HG02970 (cell line): Measurements from ENCODE around the gene SIK3.

Experiments used
- ATAC-seq: cut with Tn5 transposase; IDR thresholded peaks from one replicate; pipeline ENCODE4 v1.9.1; 2021; ENCODE audit warnings: mild to moderate bottlenecking, moderate library complexity, moderate number of reproducible peaks; ENCODE audit not compliant: unreplicated experiment, low FRiP score

Gene SIK3

DNA sequence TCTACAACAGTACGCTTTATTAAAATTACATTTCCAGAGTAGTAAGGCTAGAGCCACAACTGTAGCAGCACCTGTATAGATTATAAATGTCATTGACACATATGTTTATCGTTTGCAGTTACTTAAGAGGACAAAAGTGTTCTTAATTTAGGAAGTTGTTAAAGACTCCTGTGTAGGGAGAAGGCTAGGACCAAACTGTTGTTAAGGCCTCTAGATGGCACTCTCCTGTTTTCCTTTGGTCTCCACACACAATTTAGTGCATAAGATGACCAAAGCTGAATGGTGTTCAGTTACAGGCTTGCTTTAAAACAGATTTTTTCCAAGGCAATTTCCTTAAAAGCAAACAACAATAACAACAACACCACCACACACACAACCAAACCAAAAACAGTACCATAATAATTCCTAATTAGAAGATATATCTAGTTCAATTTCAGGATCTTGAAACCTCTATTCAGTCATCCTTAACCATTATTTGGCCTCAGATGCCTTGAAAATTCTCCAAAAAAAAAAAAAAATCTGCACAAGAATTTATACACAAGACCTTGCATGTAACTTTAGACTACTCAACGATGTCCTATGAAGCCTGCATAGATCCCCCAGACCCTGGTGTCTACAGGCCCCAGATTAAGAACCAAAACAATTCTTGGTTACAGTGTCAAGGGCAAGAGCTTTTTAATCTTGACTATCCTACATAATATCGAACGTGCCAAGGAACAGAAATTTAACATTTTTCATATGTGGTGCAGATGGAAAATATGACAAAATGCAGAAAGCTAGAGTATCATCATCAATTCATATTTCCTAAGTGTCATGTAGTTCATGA is 218.2 kb downstream of the SIK3 start:
- no peak for ATAC-seq

DNA sequence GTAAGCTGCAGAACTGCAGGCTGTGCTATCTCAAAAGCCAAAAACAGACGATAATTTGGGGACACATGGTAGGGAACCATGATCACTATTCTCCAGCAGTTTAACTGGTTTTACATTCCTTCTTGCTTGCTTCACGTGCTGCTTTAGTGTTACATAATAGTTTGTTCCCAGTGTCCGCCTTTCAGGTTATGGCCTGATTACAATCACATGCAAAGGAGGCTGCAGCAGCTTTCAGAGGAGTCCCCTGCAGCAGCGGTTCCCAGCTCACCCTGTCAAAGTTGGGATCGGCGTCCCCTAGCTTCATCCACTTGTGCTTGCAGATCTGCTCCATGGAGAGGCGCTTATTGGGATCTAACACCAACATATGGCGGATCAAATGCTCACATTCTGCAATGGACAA is 221.6 kb downstream of the SIK3 start:
- no peak for ATAC-seq

DNA sequence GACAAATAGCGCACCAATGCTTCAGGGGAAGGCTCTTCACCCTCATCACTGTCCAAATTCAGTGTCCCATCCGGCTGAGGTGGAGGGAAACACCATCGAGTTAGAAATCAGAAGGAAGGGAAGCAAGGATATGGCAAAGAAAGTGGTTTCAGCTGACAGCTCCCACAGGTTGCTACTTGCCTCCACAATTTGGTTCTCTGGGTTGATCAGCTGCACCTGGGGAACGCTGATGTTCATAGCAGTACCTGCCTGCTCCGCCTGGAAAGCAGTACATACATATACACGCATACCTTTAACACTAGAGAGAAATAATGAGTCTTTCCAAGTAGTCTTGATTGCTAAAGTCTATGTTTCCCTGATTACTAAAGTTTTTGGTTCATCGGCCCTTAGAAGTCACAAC is 223.0 kb downstream of the SIK3 start:
- ATAC-seq, result no peak

DNA sequence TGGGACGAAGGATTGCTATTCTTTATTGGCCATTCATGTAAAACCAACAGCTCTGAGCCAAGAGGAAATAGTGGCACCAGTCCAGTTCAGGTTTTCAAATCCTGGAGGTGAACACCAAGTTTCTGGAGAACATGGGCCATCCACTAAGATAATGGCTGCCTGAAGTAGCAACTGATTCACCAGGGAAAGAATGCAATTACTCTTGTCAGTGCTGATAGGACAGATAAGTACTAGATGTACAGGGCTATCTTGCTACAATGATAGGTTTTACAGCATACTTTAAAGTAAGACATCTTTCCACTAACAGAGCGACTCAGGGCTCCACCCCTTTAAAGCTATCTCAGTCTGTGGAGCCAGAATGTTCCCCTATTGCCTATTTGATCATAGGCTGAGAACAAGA is 224.0 kb downstream of the SIK3 start:
- ATAC-seq, result no peak

DNA sequence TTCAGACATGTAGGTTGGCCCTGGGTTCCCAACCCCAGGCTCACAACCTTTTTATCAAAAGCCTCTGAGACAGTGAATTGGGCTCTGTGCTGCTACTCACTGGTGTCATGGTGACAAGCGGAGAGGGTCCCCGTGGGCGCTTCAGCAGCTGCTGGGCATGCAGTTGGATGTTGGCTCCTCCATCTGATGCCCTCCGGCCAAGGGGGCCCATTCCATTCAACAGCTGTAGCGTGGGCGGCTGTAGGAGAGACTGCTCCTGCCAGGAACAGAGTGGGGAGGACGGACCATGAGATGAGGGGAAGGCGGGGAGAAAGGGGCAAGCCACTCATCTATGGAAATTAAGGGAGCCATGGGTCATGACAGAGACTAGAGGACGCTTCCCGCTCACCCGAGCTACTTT is 224.8 kb downstream of the SIK3 start:
- no peak for ATAC-seq

DNA sequence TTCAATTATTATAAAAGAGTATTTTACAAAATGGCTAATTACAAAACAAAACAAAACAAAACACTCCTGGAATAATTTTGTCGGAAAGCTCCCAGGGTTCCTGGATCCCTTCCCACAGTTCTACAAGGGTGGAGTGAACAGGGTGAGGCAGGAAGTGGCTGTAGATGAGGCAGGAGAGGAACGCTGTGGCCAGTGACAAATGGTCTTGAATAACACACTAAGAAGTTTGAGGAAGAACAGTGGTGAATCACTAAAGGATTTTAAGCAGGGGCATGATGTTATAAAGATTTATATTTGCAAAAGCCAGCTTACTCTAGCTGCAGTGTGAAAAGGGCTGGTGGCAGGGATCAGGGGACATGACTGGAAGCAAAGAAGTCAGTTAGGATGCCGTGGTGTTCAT is 227.0 kb downstream of the SIK3 start:
- ATAC-seq, result no peak

DNA sequence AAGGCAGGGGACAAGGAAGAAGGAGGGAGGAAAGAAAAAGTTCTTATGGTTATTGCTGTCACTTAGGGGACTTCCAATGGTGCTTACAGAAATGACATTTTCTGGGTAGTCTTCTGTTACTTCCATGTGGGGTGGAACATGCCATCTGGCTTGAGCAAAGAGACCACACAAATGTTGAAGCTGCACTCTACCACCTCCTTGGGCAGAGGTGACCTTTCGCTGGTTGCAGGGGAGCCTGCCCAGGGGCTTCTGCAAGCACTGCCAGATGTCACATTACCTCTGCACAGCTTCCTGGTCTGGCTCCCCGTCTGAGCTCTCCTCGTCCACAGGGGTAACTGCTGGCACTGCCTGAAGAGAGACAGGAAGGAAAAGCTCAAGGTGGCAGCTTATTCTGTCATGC is 228.2 kb downstream of the SIK3 start:
- ATAC-seq, result no peak

DNA sequence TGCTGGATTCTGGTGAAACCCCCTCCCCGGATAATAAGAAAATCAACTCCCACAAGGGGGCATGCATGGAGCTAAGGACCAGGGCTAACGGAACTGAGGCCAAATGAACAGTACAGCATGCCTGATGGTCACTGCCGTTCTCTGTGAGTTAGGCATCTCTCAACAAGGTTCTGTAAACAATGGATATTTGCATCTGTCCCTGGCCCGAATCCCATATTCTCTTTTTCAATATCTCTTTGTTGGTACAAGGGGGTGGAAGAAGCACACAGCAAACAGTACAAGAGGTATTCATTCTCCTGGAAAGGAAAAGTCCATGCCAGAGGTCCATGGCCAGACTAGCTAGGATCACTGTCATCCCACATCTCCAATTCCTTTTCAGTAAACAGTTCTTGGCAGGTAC is 228.6 kb downstream of the SIK3 start:
- ATAC-seq, result no peak

DNA sequence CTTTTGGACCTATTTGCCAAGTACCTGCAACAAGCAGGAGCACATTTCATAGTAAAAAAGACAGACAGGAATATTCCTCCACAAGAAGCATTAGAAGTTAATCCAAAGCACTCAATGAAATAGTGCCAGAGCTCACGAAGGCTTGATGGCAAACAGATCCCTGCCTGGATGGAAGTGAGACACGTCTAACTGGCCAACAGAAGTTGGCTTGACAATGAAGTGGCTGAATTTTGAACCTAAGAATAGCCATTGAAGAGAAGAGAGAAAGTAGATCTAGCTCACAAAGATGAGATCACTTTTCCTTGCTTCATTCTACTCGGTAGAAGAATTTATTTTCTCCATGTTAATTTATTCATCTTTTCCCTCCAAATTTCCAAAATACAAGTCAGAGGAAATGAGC is 230.2 kb downstream of the SIK3 start:
- ATAC-seq, result no peak

DNA sequence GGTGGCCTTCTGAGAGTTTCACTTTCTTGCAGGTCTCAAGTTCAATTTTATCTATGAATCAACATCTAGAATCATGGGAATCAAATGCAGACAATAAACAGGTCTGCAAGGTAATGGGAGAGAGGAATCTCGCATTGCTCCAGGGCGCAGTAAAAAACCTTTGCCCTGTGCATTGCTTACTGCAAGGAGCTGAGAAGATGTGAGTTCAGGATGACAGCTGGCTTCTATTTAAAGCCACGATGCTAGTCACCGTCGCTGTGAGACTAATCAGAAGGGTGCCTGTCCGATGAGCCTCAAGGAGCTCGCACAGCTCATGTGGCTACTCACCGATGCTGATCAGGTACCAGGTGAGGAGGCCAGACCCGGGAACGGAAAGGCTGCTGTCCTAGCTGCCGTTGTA is 230.6 kb downstream of the SIK3 start:
- ATAC-seq, result no peak

DNA sequence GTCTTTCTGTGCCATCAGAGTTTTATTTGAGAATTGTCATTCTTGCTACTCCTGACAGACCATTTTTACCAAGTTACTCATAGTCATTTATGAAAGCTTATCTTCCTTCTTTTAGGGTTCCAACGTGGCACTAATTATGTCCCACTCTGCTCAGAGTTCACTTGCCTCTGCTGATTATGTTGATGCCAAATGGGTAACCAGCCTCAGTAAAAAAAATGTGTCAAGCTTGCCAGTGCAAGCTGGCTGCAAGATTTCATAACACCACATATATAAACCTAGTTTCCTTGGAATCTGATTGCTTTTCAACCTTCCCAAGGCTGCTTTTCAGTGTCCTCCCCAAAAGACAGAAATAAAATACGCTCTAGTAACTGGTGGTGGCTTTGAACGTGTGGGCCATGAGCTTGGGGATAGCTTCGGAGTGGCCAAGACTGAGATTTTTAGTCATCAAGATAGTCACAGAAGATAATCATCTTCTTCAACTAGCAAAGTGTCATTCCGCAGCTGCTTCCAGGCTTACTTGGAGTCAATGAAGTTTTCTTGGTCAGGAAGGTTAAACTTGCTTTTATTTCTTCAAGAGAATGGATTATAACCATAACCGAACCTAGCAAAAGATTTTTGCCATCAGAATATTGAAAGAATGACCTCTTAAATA is 231.3 kb downstream of the SIK3 start:
- no peak for ATAC-seq

DNA sequence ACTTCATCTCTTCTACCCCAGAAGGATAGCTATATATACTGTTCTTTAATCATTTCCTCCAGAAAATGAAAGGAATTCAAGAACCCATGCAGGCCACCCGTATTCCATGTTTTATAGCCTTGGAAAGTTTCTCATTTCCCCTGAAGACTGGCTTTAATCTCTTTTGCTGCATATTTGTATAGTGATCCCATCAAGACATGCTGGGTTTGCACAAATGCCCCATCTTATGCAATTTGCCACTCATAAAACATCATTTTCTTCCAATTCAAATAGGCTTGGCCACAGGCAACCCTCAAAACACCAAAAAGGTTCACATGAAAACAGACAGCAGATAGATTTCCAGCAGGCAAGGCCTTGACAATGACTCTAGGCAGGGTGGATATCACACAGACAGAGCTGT is 232.5 kb downstream of the SIK3 start:
- ATAC-seq, result no peak

DNA sequence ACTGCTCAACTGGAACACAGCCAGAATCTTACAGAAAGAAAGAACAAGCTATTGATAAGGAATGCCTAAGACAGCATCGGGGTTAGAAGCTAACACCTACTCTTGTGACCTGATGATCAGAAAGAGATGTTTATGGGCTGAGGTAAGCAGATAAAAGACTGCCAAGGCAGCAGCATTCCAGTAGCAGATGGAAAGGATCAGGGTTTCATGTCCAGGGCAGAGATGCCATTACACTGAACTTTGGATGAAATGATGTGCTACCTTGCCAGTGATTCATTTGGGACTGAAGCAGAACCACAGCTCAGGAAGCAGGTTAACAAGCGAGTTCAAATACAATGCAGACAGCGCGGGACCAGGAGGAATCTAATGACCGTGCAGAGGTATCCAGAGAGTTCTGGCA is 233.7 kb downstream of the SIK3 start:
- no peak for ATAC-seq

DNA sequence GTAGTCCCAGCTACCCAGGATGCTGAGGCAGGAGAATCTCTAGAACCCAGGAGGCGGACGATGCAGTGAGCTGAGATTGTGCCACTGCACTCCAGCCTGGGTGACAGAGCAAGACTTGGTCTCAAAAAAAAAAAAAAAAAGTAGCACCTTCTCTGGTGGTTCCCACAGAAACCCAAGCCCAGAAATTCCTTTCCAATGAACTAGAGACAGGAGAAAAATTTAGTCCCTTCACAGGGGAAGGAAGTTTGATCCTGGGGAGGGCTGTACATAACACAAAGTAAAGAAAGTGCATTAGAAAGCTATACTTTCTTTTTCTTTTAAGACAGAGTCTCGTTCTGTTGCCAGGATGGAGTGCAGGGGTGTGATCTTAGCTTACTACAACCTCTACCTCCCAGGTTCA is 235.3 kb downstream of the SIK3 start:
- ATAC-seq, result no peak

DNA sequence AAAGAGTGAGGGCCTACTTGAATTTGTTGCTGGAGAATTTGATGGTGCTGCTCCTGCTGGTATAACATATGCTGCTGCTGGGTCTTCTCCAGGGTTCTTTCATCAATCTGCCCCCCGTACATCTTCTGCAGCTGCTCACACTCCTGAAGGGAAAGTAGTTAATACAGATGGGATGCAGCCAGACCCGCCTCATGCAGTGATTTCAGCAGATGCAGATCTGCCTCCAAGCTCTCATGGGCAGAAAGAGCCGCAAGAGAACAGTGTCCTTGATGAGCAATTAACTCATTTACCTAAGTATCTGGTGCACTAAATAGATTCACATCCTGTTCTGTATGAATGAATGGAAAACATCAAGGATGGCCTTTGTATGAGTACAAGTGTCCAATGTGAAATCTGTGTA is 236.0 kb downstream of the SIK3 start:
- ATAC-seq, result no peak

DNA sequence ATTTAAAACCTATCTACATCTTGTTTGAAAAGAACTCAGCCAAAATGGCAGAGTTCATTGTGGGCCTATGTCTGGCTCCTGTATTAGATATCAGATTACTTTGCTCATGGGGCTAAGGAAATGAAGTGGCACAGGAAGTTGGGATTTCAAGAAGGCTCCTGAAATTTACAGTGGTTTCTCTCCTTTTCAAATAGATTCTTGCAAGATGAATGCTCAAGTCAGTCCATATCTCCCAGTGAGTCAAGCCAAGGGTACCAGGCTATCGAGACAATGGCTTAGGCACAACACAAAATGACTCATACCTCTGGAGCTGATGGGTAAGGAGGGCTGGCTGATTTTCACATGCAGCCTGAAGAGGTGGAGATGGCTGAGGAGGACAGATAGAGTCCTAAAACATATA is 236.7 kb downstream of the SIK3 start:
- ATAC-seq, result no peak

DNA sequence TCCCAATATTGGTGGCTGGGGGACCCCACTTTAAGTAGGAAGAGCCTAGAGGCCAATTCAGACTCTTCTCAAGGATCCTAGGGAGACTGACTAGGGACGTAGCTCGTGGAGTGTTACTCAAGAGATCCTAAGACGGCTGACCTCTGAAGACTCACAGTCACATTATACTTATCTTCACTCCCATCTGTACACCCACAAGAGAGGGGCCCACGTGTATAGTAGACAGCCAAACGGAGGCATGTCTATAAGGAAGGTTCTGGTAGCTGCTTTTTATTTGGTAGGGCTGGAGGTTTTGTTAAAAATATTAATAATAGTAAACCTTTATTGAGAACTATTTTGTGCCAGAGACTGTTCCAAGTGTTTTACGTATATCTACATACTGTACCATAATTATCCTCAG is 237.9 kb downstream of the SIK3 start:
- no peak for ATAC-seq

DNA sequence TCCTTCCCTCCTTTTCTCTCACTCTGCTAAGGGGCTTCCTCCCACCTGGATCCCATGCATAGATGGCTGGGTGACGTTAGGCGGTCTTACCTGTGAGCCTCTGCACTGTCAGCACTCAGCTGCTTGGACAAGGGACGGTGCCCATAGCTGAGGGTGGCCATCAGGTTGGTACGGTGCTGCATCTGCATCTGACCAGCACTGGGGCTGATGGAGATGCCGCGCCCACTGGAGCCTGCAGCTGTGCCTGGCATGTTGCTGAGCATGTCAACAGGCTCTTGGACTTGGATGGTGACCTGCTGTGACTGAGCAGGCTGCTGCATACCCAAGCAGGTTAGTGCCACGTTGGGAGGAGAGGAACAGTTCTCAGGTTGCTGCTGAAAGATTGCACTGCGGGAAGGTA is 239.1 kb downstream of the SIK3 start:
- no peak for ATAC-seq

DNA sequence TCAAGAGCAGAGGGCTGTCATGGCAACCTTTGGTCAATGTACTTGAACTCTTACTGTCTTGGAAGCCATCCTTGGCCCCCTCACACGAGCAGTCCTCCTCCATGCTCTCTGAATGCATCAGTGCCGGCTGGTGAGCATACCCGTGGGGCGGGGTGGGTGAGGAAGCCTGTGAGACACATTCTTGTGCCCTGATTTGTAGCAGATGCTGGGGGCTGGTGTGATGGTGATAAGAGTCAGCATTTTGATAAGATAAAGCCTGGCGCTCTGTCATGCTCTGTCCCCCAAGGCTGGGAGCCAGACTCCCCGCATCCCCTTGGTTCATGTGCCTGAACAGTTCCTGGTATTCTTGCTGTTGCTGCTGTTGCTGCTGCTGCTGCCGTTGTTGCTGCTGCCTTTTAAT is 240.3 kb downstream of the SIK3 start:
- ATAC-seq, result no peak

DNA sequence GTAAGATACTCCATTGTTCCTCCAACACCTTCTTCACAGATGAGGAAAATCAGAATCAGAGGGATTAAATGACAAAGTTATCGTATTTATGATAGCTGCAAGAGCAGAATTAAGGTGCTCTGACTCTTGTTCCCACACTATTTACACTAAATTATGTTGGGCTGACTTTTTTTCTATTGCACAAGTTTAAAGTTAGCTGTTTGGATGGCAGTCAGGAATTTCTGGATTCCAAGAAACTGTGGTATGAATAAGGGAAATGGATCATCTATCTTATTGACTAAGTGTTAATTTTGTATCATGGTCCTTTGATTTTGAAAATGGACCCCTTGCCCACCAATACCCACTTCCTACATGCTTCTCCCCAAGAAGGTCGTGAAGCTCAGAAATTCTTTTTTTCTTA is 240.9 kb downstream of the SIK3 start:
- ATAC-seq, result no peak

DNA sequence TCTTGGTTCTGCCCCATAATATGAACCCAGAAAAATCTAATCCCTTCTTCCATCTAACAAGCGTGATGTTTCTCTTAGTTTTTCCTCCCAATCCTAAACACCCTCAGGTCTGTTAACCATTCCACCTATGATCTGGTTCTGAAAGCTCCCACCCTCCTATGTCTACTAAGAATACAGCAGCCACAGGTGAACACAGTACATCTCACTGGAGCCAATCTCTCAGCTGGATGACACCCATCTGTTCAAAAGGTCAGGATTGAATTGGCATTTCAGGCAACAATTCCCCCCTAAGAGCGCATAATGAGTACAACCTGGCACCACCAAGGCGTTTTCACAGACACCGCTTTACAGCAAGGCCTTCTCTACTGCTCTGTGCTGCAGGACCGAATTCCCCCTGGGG is 241.8 kb downstream of the SIK3 start:
- ATAC-seq, result no peak

DNA sequence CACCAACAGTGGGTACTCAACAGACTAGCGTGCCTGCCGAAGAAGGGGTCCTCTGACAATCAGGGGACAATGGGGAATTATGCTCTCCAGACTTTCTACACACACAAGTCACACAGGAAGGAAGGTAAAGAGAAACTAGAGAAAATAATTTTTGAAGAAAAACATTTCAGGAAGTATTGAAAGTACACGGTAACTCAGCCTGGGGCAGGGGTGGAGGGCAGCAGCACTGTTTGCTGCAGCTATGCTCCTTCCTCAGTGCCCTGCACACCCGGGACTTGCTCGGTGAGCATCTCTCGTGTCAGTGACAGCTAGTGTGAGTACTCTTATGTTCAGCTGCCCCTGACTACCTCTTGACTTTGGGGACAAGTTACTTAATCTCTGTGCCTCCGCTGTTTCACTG is 242.8 kb downstream of the SIK3 start:
- no peak for ATAC-seq
